Stomach smooth muscle (tissue), 2 donors: Measurements from ENCODE around the gene TGM6.

ENCODE experiments used
- H3K27ac ChIP-seq: one replicate; pipeline ENCODE4 v1.7.0; 2013; ENCODE audit warnings: mild to moderate bottlenecking, low read length, inconsistent platforms
- H3K27me3 ChIP-seq, 2 donors: one replicate each; pipeline ENCODE4 v1.7.0; 2013; ENCODE audit warnings: low read length in 2 of 2; ENCODE audit not compliant: insufficient read depth in 2 of 2, control insufficient read depth in 1 of 2
- H3K36me3 ChIP-seq, 2 donors: one replicate each; pipeline ENCODE4 v1.7.0; 2013; ENCODE audit warnings: low read length in 2 of 2; ENCODE audit not compliant: control insufficient read depth in 2 of 2, insufficient read depth in 2 of 2
- H3K4me1 ChIP-seq: one replicate; pipeline ENCODE4 v1.7.0; 2013; ENCODE audit warnings: low read length; ENCODE audit not compliant: control insufficient read depth, insufficient read depth
- H3K4me3 ChIP-seq, 2 donors: one replicate each; pipeline ENCODE4 v1.7.0; 2013; ENCODE audit warnings: low read length in 2 of 2
- H3K9ac ChIP-seq, 2 donors: one replicate each; pipeline ENCODE4 v1.7.0; 2013; ENCODE audit warnings: low read length in 2 of 2, mild to moderate bottlenecking in 1 of 2
- H3K9me3 ChIP-seq, 2 donors: one replicate each; pipeline ENCODE4 v1.7.0; 2013; ENCODE audit warnings: low read length in 2 of 2; ENCODE audit not compliant: control insufficient read depth in 2 of 2
- donor health status: healthy.
- donor health status: Pancreatic carcinoma.

The TGM6 gene

DNA sequence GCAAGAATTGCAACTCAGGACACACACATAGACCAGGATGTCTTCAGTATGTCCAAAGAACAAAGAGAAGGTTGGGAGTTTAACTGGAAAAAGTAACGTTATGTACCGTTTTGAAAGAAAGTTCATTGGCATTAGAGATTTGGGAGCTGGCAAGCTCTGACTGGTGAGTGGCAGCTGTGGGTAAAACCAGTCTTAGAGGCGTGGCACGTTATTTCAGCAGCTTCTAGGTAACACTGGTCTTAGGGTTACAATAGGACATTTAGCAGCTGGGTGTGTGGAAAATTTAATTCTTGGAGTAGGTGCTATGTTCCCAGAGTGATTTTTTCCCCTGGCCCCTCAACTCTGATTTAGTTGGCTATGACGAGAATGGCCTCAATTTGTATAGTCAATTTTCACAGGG is 70.7 kb downstream of the TGM6 start:
- Histone ChIP-seq H3K27ac (no peak overlapping the region), H3K4me1 (no peaks in the 10 kb centered on the region), H3K9me3 (no peaks in the 10 kb centered on the region), H3K36me3 (no peaks in the 10 kb centered on the region), H3K4me3 (no peak overlapping the region), H3K27me3 (no peaks in the 10 kb centered on the region), H3K9ac (no peak overlapping the region)

DNA sequence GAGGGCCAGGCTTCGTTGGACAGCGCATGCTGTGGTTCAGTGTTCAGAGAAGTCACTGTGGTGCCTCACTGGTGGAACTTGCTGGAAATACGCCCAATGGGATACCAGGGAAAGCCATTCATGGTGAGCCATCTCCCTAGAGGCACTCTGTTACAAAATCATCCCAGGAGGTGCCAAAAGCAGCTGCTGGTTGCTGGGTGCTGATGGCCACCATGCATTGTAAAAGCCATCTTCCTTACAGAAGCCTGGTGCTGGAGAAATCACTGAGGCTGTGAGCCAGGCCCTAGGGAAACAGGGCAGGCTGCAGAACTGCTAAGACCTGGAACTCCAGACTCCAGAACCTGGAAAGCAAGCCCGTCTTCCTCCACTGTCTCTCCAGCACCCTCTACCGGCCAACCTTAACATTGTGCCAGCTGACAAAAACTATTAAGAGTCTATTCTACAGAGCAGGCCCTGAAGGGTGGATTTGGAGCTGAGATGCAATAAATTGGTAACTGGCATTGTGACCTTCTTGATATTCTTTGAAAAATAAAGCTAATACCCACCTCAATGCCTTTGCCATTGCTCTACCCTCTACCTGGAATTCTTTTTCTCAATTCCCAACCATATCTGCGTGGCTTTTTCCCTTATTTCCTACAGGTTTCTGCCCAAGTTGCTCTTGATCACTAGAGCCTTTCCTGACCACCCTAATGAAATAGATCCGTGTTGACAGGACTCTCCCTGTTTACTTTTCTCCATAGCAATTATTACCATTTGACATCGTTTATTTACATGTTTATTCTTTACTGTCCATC is 71.4 kb downstream of the TGM6 start:
- no peaks in the 10 kb centered on the region for H3K4me1 ChIP-seq
- H3K9me3 ChIP-seq, result no peaks in the 10 kb centered on the region
- H3K36me3 ChIP-seq, result no peaks in the 10 kb centered on the region
- no peak overlapping the region for H3K9ac ChIP-seq
- no peak overlapping the region for H3K27ac ChIP-seq
- H3K27me3 ChIP-seq, result no peaks in the 10 kb centered on the region
- H3K4me3 ChIP-seq, result no peak overlapping the region

DNA sequence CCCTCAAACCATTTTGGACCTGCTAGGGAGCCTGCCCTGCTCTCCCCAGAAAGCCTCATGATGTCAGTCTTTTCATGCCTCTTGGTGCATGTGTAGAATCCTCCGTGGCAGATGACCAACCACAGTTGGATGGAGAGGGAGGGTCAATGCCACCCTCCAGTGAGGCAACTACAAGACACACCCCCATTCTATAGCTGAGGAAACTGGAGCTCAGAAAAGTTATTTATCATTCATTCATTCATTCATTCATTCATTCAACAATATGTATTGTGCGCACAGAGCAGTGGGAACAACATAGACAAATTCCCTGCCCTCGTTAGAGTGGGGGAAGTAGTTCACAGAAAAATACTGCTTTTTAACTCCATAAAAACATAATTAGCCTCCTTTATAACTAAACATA is 73.1 kb downstream of the TGM6 start:
- no peak overlapping the region for H3K9ac ChIP-seq
- H3K27ac ChIP-seq, result no peak overlapping the region
- H3K27me3 ChIP-seq, result no peaks in the 10 kb centered on the region
- H3K4me3 ChIP-seq, result no peak overlapping the region
- H3K36me3 ChIP-seq, result no peaks in the 10 kb centered on the region
- H3K9me3 ChIP-seq, result no peaks in the 10 kb centered on the region
- H3K4me1 ChIP-seq, result no peaks in the 10 kb centered on the region

DNA sequence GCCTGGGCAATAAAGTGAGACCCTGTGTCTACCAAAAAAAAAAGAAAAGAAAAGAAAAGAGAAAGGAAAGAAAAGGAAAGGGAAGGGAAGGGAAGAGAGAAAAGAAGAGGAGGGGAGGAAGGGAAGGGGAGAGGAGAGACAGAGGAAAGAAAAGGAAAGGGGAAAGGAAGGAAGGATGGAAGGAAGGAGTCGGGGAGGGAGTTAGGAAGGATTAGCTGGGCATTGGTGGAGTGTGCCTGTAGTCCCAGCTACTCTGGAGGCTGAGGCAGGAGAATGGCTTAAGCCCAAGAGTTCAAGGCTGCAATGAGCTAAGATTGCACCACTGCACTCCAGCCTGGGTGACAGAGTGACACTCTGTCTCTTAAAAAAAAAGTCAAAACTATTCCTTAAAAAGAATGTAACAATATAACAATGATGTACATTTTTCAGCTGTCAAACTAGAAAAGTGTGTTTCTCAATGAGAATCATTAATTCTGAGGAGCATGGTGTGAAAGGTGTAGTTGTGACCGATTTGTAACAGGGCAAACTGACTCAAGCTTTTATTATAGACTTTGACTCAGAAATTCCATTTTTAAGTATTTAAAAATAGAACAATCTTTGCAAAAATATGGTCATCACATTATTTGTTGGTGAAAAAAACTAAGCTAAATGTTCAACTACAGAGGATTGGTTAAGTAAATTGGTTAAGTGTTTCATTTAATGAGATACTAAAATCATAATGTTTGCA is 75.2 kb downstream of the TGM6 start:
- H3K27ac ChIP-seq, result no peak overlapping the region
- H3K27me3 ChIP-seq, result no peaks in the 10 kb centered on the region
- H3K9me3 ChIP-seq, result no peaks in the 10 kb centered on the region
- H3K4me3 ChIP-seq, result no peak overlapping the region
- peaks cover 9 to 11% of the 10 kb centered on the region in 2 donors for H3K36me3 ChIP-seq
- no peaks in the 10 kb centered on the region for H3K4me1 ChIP-seq
- H3K9ac ChIP-seq, result no peak overlapping the region

DNA sequence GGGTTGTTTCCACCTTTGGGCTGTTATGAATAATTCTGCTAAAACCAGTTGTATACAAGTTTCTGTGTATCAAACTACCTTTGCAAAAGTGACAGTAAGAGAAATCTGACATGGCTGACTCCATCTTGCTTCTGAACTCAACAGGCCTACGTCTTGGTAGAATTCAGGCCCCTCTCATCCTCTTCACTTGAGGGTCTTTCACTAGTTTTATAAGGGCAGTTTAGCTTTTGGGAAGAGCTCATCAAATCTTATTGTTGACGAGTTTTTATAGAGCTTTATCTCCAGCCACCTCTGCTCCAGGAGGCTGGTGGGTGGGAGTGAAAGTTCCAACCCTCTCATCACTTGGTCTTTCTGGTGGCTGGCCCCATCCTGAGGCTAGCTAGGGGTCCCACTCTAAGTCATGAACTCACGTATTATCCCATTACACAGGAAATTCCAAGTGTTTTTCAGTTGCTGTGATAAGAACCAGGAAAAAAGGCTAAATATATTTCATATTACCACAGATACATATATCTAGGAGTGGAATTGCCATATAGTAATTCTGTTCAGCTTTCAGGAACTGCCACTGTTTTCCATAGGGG is 78.3 kb downstream of the TGM6 start:
- no peak overlapping the region for H3K27ac ChIP-seq
- H3K36me3 ChIP-seq, result peaks cover 35 to 40% of the 10 kb centered on the region in 2 donors
- no peak overlapping the region for H3K4me3 ChIP-seq
- H3K27me3 ChIP-seq, result no peaks in the 10 kb centered on the region
- H3K9me3 ChIP-seq, result no peaks in the 10 kb centered on the region
- no peaks in the 10 kb centered on the region for H3K4me1 ChIP-seq
- no peak overlapping the region for H3K9ac ChIP-seq

DNA sequence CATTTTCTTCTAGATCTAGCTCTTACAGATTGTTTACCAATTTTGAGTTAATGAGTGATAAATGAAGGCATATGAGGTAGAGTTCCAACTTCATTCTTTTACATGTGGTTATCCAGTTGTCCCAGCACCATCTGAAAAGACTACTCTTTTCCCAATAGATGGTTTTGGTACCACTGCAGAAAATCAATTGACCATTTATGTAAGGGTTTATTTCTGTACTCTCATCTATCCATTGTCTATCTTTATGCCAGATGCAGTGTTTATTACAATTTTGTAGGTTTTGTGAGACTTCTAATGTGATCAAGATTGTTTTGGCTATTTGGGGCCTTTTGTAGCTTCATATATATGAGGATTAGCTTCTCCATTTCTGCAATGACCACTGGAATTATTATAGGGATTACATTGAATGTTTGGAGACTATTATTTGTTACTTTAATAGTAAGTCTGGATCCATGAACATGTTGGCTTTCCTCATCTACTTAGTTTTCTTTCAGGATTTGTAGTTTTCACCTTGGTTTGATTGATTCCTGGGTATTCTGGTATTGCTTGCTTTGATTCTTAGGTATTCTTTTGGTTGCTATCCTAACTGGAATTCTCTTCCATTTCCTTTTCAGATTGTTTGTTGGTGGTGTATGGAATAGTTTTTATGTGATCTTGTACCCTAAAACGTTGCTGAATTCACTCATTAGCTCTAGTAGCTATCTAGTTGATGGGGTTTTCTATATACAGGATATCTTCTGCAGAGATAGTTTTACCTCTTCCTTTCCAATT is 79.5 kb downstream of the TGM6 start:
- no peak overlapping the region for H3K27ac ChIP-seq
- no peaks in the 10 kb centered on the region for H3K9me3 ChIP-seq
- H3K36me3 ChIP-seq, result peaks cover 43 to 51% of the 10 kb centered on the region in 2 donors
- H3K9ac ChIP-seq, result no peak overlapping the region
- no peak overlapping the region for H3K4me3 ChIP-seq
- H3K4me1 ChIP-seq, result no peaks in the 10 kb centered on the region
- no peaks in the 10 kb centered on the region for H3K27me3 ChIP-seq

DNA sequence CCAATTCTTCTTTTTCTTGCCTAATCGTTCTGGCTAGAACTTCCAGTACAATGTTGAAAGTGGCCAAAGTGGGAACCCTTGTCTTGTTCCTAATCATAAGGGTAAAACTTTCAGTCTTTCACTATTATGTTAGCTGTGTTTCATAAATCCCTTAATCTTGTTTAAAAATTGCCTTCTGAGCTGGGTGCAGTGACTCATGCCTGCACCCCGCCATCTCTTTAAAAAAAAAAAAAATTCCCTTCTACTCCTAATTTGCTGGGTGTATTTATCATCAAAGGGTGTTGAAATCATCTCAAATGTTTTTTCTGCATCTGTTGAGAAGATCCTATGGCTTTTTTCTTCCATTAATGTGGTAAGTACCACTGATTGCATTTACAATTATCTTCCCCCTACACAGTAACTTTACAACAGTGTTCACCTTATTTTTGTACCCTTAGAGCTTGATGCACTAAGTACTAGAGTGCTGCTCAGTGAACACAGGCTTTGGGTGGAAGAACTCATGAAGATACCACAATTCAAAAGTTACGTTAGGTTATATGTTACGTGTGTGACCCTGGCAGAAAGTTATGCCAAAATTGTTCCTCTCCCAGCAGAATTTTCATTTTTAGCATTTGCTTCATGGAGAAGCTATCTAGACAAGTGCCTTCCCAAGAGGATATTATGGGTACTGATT is 80.2 kb downstream of the TGM6 start:
- H3K27me3 ChIP-seq, result no peaks in the 10 kb centered on the region
- no peaks in the 10 kb centered on the region for H3K9me3 ChIP-seq
- H3K4me1 ChIP-seq, result no peaks in the 10 kb centered on the region
- H3K27ac ChIP-seq, result no peak overlapping the region
- no peak overlapping the region for H3K9ac ChIP-seq
- no peak overlapping the region for H3K4me3 ChIP-seq
- H3K36me3 ChIP-seq, result peaks cover 50 to 58% of the 10 kb centered on the region in 2 donors

DNA sequence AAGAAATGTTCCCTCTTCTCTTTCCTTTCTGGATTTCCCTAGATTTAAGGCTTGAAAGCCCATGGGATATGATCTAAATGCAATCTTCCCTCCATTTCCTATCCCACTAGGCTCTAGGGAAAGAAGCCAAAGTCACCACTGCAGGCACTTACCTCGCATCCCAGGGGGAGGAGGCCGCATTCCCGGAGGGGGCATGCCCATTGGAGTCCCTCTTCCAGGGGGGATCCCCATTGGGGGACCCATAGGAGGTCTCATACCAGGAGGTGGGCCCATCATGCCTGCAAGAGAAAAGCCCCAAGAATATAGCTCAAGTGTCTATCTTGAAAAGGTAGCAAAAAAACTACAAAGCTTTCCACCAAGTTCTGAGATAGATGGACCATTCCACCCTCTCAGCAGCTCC is 81.8 kb downstream of the TGM6 start:
- Histone ChIP-seq H3K9me3 (no peaks in the 10 kb centered on the region), H3K27me3 (no peaks in the 10 kb centered on the region), H3K27ac (no peak overlapping the region), H3K9ac (no peak overlapping the region), H3K4me1 (peaks cover 2% of the 10 kb centered on the region), H3K4me3 (no peak overlapping the region), H3K36me3 (peaks cover 59 to 70% of the 10 kb centered on the region in 2 donors)

DNA sequence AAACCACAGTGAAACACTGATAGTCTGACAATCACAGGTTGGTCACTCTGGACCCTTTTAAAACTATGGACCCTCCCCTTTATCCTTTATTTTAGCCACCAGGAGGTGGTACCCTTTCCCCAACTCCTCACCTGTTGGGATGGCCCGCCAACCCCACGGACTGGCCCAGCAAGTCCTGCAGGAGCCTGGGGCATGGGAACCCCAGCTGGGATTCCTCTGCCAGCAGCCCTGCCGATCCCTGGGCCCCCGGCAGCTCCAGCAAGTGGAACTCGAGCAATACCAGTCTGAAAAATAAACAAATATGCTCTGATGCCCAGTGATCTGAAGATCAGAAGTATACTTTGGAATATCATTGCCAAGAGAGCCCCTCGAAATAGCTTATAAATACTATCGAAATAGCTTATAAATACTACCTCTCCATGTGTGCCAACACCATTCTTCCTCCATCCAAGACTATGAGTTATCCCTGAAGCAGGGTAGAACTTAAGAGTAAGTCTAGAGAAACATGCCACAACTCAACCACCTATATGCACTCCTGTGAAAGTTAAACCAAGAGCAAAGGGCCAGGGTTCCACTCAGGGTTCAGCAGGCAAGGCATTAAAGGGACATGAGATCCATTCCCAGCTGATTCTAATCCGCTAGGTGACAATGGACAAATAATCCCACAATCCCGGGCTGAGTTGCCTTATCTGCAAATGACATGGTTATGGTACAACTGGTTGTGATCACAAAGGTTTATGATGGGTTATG is 83.1 kb downstream of the TGM6 start:
- Histone ChIP-seq H3K4me1 (peaks cover 5% of the 10 kb centered on the region), H3K4me3 (no peak overlapping the region), H3K9ac (no peak overlapping the region), H3K27ac (no peak overlapping the region), H3K9me3 (no peaks in the 10 kb centered on the region), H3K27me3 (no peaks in the 10 kb centered on the region), H3K36me3 (peaks cover 63 to 70% of the 10 kb centered on the region in 2 donors)
